ENCODE results near the gene ZNF426. TPM values are rescaled to one million over a fixed set of nuclear protein-coding genes. Genes with fewer than 3 reads are reported as not detected.

ZNF426 gene
- total and polyA plus RNA-seq, 2 of the 13 experiments (the other 11 are each of a cell fraction or from before 2014, with no cell fraction given), result 3.8 to 14.9 TPM

DNA sequence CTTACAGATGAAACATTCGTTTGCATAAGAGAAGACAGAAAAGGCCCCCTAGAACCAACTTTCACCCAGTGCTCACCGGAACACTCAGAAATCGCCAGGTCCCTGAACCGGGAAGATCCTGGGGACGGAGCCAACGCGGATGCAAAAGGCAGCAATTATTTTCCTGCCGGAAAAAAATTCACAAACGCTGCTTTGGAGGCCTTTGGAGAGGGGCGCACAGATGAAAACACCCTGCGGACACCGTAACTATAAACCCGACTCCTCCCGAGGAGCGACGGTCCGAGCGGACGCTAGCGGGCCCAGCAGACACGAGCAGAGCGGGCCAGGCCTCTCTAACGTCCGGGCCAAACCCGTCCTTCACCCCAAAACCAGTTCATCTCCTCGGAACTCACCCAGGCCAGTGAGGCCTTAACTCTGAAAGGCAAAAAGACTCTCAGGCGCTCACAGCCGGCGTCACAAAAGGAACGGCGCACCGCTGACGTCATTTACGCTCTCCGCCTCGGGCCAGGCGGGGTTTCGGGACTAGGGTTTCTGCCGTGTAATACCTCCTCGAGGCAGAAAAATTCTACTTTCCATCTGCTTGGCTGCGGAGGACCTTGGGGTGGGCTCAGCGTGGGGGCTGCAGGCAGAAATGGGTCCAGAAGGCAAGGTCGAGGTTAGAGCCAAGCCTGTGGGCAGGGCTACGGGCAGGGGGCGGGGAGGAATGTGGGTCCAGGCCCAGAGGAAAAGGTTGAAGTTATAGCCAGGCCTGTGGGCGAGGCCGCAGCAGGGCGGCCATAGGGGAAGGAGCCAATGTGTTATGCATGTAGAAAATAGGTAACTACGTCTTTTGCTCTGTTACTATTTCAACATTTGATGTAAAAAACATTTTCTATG, at the start of gene ZNF426 (continued):
- TF ChIP-seq, protein P1, sequence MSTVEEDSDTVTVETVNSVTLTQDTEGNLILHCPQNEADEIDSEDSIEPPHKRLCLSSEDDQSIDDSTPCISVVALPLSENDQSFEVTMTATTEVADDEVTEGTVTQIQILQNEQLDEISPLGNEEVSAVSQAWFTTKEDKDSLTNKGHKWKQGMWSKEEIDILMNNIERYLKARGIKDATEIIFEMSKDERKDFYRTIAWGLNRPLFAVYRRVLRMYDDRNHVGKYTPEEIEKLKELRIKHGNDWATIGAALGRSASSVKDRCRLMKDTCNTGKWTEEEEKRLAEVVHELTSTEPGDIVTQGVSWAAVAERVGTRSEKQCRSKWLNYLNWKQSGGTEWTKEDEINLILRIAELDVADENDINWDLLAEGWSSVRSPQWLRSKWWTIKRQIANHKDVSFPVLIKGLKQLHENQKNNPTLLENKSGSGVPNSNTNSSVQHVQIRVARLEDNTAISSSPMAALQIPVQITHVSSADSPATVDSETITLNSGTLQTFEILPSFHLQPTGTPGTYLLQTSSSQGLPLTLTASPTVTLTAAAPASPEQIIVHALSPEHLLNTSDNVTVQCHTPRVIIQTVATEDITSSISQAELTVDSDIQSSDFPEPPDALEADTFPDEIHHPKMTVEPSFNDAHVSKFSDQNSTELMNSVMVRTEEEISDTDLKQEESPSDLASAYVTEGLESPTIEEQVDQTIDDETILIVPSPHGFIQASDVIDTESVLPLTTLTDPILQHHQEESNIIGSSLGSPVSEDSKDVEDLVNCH (CRISPR knock-in tag; IDR thresholded peaks at IDR 0.05), result no peak
- peak; percentile 79 for TF ChIP-seq FOXC1 (CRISPR knock-in tag; IDR thresholded peaks at IDR 0.05; ENCODE audit: borderline replicate concordance)
- TF ChIP-seq, protein P2, sequence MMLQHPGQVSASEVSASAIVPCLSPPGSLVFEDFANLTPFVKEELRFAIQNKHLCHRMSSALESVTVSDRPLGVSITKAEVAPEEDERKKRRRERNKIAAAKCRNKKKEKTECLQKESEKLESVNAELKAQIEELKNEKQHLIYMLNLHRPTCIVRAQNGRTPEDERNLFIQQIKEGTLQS (CRISPR knock-in tag; IDR thresholded peaks at IDR 0.05), result 0 out of 2 replicates have a peak, but pooled peaks have one; percentile 31
- TF ChIP-seq U2AF2 (IDR thresholded peaks at IDR 0.05; ENCODE audit: low read depth, low read length), result no peak
- no peak for TF ChIP-seq RAD51 (IDR thresholded peaks at IDR 0.05; ENCODE audit: borderline replicate concordance)
- peak; percentile 76 for TF ChIP-seq GABPB1 (CRISPR knock-in tag; IDR thresholded peaks at IDR 0.05)
- TF ChIP-seq FOXP1 (IDR thresholded peaks at IDR 0.05), result no peak
- no peak for TF ChIP-seq FOXP1 (CRISPR knock-in tag; IDR thresholded peaks at IDR 0.05)
- TF ChIP-seq, protein P3, sequence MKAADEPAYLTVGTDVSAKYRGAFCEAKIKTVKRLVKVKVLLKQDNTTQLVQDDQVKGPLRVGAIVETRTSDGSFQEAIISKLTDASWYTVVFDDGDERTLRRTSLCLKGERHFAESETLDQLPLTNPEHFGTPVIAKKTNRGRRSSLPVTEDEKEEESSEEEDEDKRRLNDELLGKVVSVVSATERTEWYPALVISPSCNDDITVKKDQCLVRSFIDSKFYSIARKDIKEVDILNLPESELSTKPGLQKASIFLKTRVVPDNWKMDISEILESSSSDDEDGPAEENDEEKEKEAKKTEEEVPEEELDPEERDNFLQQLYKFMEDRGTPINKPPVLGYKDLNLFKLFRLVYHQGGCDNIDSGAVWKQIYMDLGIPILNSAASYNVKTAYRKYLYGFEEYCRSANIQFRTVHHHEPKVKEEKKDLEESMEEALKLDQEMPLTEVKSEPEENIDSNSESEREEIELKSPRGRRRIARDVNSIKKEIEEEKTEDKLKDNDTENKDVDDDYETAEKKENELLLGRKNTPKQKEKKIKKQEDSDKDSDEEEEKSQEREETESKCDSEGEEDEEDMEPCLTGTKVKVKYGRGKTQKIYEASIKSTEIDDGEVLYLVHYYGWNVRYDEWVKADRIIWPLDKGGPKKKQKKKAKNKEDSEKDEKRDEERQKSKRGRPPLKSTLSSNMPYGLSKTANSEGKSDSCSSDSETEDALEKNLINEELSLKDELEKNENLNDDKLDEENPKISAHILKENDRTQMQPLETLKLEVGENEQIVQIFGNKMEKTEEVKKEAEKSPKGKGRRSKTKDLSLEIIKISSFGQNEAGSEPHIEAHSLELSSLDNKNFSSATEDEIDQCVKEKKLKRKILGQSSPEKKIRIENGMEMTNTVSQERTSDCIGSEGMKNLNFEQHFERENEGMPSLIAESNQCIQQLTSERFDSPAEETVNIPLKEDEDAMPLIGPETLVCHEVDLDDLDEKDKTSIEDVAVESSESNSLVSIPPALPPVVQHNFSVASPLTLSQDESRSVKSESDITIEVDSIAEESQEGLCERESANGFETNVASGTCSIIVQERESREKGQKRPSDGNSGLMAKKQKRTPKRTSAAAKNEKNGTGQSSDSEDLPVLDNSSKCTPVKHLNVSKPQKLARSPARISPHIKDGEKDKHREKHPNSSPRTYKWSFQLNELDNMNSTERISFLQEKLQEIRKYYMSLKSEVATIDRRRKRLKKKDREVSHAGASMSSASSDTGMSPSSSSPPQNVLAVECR (CRISPR knock-in tag; IDR thresholded peaks at IDR 0.05; ENCODE audit: borderline replicate concordance), result peak; percentile 83; the same call in 1 of the 2 replicates
- TF ChIP-seq MTA3 (CRISPR knock-in tag; IDR thresholded peaks at IDR 0.05), result no peak; the same call in 1 of the 2 replicates
- TF ChIP-seq ZC3H13 (CRISPR knock-in tag; IDR thresholded peaks at IDR 0.05), result peak; percentile 58; the same call in 1 of the 2 replicates
- peak; percentile 76 for TF ChIP-seq ZNF274 (CRISPR knock-in tag; IDR thresholded peaks at IDR 0.05)
- TF ChIP-seq, protein P4, sequence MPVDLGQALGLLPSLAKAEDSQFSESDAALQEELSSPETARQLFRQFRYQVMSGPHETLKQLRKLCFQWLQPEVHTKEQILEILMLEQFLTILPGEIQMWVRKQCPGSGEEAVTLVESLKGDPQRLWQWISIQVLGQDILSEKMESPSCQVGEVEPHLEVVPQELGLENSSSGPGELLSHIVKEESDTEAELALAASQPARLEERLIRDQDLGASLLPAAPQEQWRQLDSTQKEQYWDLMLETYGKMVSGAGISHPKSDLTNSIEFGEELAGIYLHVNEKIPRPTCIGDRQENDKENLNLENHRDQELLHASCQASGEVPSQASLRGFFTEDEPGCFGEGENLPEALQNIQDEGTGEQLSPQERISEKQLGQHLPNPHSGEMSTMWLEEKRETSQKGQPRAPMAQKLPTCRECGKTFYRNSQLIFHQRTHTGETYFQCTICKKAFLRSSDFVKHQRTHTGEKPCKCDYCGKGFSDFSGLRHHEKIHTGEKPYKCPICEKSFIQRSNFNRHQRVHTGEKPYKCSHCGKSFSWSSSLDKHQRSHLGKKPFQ (CRISPR knock-in tag; IDR thresholded peaks at IDR 0.05; ENCODE audit: insufficient replicate concordance), result no peak
- peak; percentile 71 for TF ChIP-seq NR2C2 (CRISPR knock-in tag; IDR thresholded peaks at IDR 0.05; ENCODE audit: borderline replicate concordance)
- TF ChIP-seq ZNF501 (CRISPR knock-in tag; IDR thresholded peaks at IDR 0.05), result peak; percentile 85
- TF ChIP-seq SMAD9 (CRISPR knock-in tag; IDR thresholded peaks at IDR 0.05), result no peak
- TF ChIP-seq ZNF282 (IDR thresholded peaks at IDR 0.05; ENCODE audit: partially characterized antibody), result no peak
- TF ChIP-seq ZNF251 (CRISPR knock-in tag; IDR thresholded peaks at IDR 0.05), result no peak
- TF ChIP-seq ZNF335 (CRISPR knock-in tag; IDR thresholded peaks at IDR 0.05), result no peak
- peak; percentile 97 for TF ChIP-seq KAT8 (CRISPR knock-in tag; IDR thresholded peaks at IDR 0.05)
- peak; percentile 87 for TF ChIP-seq KDM5A (IDR thresholded peaks at IDR 0.05; ENCODE audit: borderline replicate concordance, low read length)
- TF ChIP-seq ZSCAN9 (CRISPR knock-in tag; IDR thresholded peaks at IDR 0.05; ENCODE audit: borderline replicate concordance), result no peak; the same call in 1 of the 2 replicates
- no peak for TF ChIP-seq ZFP62 (CRISPR knock-in tag; IDR thresholded peaks at IDR 0.05)
